ENCODE measurements around the gene HPSE2.

DNA sequence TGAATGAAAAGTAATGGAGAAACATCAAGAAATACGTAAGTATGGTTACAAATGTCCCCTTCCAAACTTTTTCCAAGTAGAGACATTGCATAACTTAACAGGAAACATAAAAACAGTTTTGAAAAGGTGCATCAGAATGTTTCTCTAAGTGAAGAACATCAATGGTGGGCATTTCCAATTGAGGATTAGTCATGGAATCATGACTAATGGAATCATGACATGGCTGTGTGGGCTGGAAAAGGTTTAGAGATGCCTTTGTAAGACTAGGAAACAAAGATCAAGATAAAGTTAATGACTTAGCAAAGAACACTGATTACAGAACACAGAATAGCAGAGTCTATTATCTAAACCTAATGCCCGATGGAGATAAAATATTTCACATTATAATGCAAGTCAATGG lies 272.0 kb downstream of the HPSE2 start:
- TF ChIP-seq, protein P1, sequence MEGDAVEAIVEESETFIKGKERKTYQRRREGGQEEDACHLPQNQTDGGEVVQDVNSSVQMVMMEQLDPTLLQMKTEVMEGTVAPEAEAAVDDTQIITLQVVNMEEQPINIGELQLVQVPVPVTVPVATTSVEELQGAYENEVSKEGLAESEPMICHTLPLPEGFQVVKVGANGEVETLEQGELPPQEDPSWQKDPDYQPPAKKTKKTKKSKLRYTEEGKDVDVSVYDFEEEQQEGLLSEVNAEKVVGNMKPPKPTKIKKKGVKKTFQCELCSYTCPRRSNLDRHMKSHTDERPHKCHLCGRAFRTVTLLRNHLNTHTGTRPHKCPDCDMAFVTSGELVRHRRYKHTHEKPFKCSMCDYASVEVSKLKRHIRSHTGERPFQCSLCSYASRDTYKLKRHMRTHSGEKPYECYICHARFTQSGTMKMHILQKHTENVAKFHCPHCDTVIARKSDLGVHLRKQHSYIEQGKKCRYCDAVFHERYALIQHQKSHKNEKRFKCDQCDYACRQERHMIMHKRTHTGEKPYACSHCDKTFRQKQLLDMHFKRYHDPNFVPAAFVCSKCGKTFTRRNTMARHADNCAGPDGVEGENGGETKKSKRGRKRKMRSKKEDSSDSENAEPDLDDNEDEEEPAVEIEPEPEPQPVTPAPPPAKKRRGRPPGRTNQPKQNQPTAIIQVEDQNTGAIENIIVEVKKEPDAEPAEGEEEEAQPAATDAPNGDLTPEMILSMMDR (IDR thresholded peaks at IDR 0.05; ENCODE audit: low read depth, low read length, missing input control) = no peak
- TF ChIP-seq, protein P2, sequence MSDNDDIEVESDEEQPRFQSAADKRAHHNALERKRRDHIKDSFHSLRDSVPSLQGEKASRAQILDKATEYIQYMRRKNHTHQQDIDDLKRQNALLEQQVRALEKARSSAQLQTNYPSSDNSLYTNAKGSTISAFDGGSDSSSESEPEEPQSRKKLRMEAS (IDR thresholded peaks at IDR 0.05) = no peak
- TF ChIP-seq GABPA (IDR thresholded peaks at IDR 0.05 in 1 of 2, conservative IDR thresholded peaks at IDR 0.05 in 1 of 2) = no peak
- no peak for TF ChIP-seq JUND (IDR thresholded peaks at IDR 0.05)
- no peak for TF ChIP-seq SP1 (IDR thresholded peaks at IDR 0.05)
- TF ChIP-seq RAD21 (IDR thresholded peaks at IDR 0.05) = no peak
- no peak for TF ChIP-seq FOXA1 (IDR thresholded peaks at IDR 0.05)
- TF ChIP-seq, protein P3, sequence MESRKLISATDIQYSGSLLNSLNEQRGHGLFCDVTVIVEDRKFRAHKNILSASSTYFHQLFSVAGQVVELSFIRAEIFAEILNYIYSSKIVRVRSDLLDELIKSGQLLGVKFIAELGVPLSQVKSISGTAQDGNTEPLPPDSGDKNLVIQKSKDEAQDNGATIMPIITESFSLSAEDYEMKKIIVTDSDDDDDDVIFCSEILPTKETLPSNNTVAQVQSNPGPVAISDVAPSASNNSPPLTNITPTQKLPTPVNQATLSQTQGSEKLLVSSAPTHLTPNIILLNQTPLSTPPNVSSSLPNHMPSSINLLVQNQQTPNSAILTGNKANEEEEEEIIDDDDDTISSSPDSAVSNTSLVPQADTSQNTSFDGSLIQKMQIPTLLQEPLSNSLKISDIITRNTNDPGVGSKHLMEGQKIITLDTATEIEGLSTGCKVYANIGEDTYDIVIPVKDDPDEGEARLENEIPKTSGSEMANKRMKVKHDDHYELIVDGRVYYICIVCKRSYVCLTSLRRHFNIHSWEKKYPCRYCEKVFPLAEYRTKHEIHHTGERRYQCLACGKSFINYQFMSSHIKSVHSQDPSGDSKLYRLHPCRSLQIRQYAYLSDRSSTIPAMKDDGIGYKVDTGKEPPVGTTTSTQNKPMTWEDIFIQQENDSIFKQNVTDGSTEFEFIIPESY (IDR thresholded peaks at IDR 0.05) = no peak
- no peak for TF ChIP-seq EGR1 (IDR thresholded peaks at IDR 0.05; ENCODE audit: low read depth in 2 of 2)
